Activated naive CD4-positive, alpha-beta T cell treated with Interleukin-2 at 50 U/mL for 16 hours (primary cell): ENCODE data around the gene HIVEP3.

ENCODE experiments used
- DNase-seq: peaks from one replicate; pipeline ENCODE4 v3.0.0-alpha.2; 2020

HIVEP3 gene

GRCh38 chr1:41868241-41868998, 50.3 kb downstream of the HIVEP3 start:
- DNase-seq = peak; percentile 18

GRCh38 chr1:41866285-41866684, 52.4 kb downstream of the HIVEP3 start:
- no peak for DNase-seq

- no peak for DNase-seq
Observed at GRCh38 chr1:41864471-41865040, 54.2 kb downstream of the HIVEP3 start.

DNA sequence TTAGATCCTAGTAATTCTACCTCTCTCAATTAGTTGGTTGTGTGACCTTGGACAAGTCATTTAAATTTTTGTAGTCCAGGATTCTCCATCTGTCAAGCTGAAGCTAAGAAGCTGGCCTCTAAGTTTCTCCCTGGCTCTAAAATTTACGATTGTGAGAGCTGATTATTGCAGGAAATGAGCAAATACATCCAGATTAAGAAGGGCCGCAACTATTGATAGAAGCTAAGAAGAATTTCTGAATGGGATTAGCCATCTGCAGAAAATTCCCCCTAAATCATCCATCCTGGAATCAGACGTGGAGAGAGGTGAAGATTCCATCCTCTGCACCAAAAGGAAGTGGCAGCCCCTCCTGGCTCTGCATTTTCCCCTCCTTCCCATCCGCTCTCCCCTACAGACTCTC, 55.0 kb downstream of the HIVEP3 start:
- DNase-seq = no peak

DNA sequence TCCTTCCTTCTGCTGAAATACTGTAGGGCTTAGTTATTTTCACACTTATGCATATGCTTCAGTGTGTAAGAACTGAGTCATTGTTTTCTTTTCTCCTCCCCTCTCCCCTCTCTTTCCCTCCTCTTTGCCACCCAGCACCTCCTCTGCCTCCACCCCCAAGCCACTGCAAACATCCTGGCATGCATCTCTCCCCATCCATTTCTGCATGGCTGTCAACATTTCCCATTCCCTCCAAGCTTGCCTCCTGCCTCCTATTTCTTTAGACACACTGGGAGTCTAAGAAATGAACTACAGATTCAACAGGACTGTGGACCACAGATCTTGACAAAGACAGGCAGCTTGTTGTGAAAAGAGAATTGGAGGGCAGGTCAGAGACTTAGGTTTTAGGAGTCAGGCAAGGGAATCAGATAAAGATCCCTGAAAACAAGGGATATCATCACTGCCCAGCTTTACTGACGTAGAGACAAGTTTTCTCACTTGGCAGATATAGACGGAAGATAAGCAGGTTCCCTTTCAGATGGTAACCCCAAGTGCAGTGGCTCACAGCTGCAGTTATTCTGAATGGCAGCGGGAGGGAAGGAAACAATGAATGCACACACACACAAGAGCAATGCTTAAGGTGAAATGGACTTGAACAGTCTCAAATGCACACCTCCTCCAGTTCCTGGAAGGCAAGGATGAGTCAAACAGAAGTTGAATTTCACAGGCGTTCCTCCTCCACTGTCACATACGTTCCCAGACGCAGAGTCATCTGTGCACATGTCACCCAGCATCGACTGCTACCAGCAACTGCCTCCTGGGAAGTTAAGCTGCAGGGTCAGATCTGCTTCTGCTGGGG, 56.1 kb downstream of the HIVEP3 start:
- DNase-seq = peak; percentile 60

- no peak for DNase-seq
Observed at GRCh38 chr1:41861535-41862383, 57.0 kb downstream of the HIVEP3 start.

DNA sequence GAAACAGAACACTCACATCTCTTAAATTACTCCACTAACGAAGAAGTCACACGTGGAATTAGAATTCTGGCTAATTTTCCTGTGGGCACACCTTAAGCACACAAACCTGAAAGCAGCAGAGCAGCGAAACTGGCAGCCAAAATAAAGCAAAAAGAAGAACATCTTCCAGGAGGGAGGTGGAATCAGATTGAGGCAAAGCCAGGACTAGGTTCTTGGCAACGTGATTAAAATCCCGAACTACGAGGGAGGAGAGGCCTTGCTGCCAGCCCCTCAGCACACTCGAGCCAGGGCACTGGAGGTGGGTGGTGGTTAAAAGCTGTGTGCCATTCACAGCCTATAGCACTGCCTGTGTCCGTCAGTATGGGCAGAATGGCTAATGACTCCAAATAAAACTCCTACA, 58.0 kb downstream of the HIVEP3 start:
- DNase-seq = no peak

GRCh38 chr1:41860214-41860613, 58.5 kb downstream of the HIVEP3 start:
- no peak for DNase-seq

- DNase-seq = no peak
Observed at GRCh38 chr1:41859686-41860085, 59.0 kb downstream of the HIVEP3 start.

- no peak for DNase-seq
Observed at GRCh38 chr1:41856944-41857285, 61.8 kb downstream of the HIVEP3 start.

DNA sequence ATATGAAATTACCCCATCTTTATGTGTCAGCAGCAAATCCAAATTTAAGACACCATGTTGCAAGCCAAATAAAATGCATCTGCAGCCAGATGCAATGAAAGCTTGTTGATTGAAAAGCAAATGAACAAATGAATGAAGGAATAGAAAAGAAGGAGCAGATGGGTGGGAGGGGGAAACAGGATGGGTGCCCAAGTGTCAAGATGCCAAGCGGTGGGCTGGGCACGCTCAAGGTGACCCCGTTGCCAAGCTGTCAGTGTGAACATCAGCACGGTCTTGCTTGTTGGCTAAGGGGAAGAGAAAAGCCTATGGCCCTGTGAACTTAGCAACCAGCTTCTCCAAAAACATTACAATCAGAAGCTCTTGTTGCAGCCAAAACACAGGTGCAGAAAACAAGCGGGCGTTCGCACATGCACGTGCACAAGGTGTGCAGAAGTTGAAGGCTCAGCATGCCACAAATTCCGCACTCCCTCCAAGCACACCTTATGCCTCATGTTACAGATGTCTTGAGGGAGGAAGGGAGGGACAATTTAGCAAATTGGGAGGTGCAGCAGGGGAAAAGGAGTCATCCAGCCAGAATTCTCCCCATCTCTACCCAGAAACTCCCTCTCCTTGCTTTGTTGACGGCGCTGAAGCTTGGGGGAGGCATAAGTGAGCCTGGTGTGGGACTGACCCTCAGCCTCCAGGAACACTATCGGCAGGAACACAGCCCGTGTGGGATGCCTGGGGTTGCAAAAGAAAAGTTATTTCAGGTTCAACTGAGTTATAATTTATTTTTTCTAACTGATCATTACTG, 62.4 kb downstream of the HIVEP3 start:
- DNase-seq = no peak

- DNase-seq = no peak
Observed at GRCh38 chr1:41855713-41856112, 63.0 kb downstream of the HIVEP3 start.

GRCh38 chr1:41853907-41854306, 64.8 kb downstream of the HIVEP3 start:
- no peak for DNase-seq

DNA sequence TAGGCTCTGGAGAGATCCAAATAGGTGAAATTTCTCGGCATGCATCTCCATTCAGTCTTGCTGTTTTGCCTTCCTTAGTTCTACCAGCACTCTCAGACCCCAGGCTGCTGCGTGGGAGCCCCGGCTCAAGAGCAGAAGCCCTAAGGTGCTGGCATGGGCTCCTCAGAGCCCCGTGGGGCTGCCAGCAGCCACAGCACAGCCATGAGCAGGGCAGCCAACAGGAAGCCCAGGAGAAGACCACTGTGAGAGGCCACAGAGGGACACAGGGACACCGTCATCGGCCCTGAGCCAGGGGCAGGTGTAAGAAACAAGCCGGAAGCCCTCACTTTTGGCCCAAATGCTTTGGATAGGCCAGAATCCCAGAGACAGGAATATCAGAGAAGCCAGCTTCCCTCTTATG, 66.6 kb downstream of the HIVEP3 start:
- DNase-seq = no peak

DNA sequence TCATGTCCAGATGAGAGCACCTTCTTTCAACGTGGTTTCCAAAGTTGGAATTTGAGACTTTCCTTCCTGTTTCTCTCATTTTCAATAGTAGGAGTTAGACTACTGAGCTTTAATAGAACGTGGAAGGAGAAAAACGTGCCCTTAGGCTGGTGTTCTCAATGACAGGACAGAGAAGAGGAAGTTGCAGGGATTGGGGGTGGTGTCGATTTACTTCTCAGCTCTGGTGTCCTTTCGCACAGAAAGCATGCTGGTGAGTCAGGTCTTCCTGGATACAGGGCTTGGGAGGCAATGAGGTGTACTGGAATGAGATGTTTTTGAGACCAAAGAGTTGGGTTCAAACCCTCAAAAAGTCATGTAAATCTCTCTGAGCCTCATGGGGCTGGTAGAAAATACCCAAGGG, 67.1 kb downstream of the HIVEP3 start:
- DNase-seq = no peak

GRCh38 chr1:41850029-41850428, 68.7 kb downstream of the HIVEP3 start:
- peak; percentile 7 for DNase-seq

GRCh38 chr1:41849211-41849759, 69.4 kb downstream of the HIVEP3 start:
- DNase-seq = no peak

GRCh38 chr1:41848216-41848952, 70.3 kb downstream of the HIVEP3 start:
- DNase-seq = no peak

DNA sequence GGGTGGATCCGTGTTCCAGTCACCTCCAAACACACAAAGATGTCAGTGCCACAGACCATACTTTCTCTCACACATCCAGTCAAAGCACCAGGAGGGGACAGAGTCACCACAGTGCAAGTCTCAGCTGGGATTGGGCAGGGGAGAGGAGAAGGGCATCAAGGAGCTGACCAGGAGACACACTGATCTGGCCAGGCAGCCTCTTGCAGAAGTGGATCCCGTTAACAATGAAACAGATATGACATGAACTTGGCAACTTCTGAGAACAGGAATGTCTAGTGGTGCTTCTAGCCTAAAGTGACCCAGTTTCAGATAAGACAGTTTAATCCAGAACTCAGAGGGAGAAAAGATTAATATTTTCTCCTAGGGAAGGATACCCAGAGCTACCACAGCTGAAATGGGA, 71.0 kb downstream of the HIVEP3 start:
- DNase-seq = no peak

DNA sequence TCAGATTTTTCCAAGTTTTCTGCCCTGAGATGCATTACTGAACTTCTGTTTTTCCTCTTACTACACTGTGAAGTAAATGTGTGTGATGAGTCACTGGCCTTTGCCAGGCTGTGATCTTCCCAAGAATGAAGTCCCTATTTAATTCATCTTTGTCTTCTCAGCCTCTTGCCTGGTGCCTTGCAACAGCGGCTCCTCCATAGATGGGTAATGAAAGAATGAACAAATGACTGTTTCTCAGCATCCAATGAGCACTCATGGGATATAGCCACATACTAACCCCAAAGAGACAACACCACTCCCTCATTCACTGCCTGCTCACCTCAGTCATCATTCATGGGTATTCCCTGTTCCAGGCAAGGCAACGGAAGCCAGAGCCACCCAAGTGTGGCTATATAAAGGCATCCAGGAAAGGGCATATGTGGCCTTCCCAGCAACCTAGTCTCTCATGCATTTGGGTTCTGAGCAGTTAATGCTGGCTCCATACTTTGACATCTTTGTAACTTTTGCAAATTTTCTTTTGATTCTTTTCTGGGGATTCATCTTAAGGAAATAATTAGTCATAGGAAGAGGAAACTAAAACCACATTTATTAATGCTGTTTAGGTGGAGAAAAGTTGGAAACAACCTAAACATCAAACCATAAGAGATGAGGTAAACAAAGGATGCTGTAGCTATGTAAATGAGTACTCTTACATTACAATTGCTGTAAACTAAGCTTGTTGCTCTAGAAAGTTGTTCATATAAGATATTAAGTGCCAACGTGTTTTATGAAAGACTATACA, 71.9 kb downstream of the HIVEP3 start:
- DNase-seq = no peak
